ENCODE data around the gene DIRAS1.
"Not testable (repeated sequence)": the region's sequence is repeated elsewhere in the genome, so short reads cannot be mapped to it uniquely, and the experiment has no call there.

The DIRAS1 gene

DNA sequence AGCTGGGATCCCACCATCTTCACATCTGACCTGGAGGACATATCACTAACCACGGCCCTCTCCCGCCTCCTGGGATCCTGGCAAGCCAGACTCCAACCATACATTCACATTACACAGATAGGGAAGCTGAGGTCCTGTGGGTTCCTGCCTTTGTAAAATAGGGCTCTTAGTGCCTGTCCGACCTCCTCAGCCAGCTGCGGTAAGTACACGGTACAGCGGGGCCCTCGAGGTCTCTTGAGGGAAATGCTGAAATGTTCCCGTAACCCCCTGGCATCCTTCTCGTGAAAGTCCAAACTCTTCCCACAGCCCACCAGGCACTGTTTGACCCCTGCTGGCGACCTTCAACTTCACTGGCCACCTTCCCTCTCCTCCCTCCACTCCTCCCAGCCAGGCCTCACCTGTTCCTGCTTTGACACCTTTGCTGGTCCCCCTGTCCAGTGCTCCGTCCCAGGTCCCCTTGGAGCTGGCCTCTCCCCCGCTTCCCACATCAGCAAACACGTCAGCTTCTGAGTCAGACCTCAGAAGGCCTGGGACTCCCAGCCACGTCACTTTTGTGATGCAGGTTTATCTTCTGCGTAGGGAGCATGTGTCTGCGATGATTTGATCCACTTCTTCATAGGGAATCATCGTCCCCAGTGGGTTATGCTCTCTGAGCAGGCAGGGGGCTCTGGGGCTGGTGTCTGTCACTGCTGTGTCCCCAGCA is 9.8 kb downstream of the DIRAS1 start:
- peak; percentile 39 for DNase-seq

DNA sequence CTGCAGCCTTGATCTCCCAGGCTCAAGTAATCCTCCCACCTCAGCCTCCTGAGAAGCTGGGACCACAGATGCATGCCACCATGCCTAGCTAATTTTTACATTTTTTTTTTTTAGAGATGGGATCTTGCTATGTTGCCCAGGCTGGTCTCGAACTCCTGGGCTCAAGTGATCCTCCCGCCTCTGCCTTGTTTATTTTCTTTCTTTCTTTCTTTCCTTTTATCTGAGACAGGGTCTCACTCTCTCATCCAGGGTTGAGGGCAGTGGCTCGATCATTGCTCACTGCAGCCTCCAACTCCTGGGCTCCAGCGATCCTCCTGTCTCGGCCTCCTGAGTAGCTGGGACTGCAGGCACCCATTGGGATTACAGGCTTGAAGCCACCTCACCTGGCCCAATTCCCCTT is 14.9 kb downstream of the DIRAS1 start:
- DNase-seq, result no peak

DNA sequence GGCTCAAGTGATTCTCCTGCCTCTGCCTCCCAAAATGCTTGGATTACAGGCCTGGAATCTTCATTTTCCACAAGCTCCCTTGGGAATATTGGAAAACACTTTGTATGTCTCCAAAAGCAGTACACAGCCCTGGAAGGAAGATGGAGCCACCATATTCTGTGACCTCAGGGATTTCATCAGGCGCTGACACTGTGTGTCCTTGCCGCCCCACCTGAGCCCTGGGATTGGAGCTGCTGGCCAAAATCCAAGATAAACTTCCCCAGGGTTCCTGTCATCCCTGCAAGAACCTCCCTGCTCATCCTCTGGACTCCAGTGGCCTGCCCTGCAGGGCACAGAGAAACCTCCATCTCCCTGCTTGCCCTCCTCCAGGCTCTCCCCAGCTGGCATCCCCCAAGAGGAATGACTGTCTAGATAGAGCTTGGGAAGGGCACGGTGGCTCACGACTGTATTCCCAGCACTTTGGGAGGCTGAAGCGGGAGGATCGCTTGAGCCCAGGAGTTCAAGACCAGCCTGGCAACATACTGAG is 17.4 kb downstream of the DIRAS1 start:
- DNase-seq, result no peak

DNA sequence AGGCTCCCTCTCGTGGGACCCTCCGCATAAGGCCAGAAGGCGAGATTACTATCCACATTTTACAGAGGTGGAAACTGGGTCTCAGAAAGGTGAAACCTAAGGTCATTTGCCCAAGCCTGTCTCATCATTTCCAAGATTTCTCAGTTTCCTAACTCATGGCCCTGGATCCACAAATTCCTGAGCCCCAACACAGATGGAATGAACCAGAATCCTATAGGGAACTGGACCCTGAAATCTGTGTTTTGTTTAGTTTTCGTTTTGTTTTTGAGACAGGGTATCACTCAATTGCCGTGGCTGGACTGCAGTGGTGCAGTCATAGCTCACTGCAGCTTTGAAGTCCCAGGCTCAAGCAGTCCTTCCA is 18.1 kb downstream of the DIRAS1 start:
- no peak for DNase-seq

DNA sequence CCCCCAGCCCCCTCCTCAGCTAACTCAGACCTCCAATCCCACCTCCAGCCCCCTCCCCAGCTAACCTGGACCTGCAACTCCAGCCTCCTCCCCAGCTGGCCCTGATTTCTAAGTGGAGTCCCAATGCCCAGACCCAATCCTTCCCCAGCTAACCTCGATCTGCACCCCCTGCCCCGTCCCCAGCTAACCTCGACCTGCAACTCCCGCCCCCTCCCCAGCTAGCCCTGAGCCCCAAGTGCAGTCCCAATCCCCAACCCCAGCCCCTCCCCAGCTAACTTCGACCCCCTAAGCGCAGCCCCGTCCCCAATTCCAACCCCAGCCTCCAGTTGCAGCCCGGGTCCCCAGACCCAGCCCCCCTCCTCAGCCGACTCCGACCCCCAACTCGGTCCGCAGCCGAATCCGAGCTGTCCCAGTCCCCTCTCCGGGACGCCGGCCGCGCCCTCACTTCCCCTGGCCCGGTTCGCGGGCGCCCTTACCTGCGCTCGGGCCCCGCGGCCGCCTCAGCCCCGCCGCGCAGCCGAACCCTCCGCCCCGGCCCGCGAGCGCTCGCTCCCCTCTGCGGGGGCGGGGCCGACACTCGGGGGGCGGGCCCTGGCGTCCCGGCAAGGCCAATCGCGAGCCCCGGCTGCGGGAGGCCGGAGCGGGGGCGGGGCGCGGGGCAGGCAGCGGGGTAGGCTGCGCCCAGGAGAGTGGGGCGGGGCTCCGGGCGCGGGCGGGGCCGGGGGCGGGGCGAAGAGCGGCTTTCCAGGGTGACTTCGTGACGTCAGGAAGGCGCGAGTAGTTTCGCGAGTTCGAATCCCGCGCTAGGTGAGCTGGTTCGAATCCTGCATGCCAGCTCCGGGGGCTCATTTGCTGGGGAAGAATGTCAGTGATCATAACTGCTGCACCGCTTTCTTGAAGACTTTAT is 18.7 kb downstream of the DIRAS1 start, which contains the start of gene GNG7:
TSS of gene GNG7 (minus strand) at position 525 of the 907 bp plus-strand sequence. CDS start 182,006 bp downstream, outside the sequence.
- DNase-seq, result peak; percentile 87

DNA sequence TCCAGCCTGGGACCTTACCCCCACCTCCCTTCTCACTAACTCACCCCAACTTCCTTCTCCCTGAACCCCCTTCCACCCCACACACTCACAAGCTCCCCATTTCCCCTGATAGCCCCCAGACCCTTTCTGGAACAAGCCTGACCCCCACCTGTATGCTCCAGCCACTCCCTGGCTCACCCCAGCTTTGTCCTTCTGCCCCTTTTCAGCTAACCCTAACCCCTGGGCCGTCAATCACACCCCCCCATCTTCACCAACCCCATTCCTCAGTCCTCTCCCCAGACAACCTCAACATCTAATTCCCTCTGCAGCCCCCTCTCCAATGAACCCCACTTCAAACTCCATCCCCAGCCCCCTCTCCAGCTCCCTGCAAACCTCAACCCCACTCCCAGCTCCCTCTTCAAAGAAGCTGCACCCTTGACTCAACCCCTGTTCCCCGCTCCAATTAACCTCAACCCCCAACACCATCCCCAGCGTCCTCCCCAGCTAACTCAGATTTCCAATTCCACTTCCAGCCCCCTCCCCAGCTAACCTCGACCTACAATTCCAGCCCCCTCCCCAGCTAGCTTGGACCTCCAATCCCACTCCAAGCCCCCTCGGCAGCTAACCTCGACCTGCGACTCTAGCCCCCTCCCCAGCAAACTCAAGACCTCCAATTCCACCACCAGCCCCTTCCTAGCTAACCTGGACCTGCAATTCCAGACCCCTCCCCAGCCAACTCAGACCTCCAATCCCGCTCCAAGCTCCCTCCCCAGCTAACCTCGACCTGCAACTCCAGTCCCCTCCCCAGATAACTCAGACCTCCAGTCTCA is 19.6 kb downstream of the DIRAS1 start:
- DNase-seq, result no peak

DNA sequence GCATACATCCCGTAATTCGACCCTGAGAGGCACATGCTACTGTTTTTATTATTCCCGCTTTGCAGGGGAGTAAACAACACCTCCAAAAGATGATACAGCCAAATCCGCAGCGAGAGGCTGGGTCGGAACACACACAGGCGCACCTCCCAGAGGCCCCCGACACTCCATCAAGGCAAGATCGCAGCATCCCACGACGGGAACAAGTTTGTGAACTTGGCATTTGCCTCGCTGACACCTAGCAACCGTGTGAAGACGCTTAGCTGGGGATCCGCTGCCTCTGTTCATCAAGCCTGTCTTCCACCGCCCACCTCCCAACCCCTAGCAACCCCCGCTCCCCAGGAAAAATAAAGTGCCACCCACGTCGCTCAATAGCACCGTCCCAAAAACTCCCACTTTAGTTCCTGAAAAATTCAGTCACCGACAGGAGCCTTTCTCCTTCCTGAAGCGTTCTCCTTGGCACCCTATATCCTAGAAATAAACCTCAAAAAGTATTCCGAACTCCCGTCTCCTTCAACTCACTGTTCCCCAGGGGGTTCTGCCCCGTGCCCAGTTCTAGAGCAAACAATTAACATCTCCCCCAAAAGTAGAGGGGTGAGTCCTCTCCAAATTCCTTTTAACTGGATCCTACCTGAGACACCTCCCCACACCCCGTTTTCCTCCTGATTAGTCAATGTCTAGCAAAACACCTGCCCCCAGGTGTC is 20.4 kb downstream of the DIRAS1 start:
- no peak for DNase-seq

DNA sequence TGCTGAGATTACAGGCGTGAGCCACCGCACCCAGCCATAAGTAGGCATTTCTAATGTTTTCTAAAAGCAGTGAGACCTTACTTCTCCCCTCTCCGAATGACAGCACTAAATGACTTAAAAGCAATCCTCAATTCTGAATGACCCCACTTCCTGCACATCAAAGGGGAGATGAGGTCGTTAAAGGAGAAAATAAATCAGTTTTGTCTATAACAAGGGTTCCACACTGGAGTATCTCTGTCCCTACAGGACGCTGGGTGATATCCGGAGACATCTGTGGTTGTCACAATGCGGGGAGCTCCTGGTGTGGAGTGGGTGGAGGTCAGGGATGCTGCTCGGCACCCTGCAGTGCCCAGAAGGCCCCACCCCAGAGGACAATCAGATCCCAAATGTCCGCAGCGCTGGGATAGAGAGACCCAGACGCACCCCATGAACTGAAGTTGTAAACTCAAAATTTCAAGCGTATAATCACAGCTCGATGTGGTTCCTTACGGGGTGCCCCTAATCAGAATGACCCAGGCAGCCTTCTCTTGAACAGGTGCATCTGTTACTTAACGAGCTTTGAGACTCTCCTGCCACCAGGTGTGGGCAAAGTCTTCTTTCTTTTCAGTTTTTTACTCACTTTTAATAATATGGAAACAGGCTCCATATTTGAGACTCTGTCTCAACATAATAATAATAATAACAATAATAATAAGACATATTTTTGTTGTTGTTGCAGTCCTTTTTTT is 21.6 kb downstream of the DIRAS1 start:
- DNase-seq, result no peak

DNA sequence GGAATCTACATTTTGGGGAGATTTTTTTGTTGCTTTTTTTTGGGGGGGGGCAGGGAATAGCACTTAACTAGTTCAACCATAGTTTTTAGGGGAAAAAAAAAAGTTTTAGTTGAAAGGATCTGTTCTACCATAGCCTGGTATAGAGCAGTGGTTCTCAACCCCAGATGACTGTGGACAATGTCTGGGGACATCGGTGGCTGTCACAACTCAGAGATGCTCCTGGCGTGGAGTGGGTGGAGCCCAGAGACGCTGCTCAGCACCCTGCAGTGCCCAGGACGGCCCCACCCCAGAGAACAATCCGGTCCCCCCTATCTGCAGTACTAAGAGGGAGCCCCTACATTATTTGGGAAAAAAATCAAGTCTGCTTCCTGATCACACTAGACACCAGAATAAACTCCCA is 27.0 kb downstream of the DIRAS1 start:
- no peak for DNase-seq

DNA sequence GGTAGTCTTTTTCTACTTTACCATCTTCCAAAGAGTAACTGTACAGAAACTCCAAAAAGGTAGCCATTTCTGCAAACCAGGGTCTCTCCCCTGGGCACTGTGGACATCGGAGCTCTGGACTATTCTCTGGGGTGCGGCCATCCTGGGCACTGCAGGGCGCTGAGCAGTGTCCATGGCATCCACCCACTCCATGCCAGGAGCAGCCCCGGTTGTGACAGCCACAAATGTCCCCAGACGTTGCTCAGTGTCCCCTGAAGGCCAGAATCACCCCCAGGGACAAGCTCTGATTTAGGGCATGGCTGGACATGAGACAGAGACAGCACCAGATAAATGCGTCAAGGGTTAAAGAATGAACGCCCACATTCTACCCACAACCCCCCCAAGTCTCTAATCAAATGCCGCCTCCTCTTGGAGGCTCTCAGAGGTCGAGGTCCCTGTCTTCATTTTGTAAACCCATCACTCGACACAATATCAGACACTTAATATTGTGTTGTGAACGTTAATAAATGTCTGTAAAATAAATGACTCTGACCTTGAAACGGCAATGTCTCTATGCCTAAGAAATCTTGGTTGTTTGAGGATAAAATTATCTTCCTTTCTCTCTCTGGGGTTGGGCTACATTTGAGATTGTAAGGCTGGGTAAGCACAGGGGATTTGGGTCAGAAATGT is 27.5 kb downstream of the DIRAS1 start:
- DNase-seq, result no peak

DNA sequence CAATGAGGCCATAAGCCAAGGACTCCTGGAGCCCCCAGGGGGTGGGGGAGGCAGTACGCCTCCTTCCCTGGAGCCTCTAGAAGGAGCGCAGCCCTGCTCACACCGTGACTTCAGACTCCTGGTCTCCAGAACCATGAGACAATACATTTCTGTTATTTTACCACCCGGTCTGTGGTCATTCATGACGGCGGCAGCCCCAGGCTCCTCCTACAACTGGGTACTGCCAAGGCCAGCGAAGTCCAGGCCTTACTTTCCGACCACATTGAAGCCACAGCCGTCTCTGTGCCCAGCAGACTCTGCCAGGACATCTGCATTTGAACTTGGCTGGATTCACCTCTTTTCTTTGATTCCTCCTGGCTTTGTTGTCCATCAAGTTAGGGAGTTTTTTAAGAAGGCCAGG is 29.2 kb downstream of the DIRAS1 start:
- no peak for DNase-seq

DNA sequence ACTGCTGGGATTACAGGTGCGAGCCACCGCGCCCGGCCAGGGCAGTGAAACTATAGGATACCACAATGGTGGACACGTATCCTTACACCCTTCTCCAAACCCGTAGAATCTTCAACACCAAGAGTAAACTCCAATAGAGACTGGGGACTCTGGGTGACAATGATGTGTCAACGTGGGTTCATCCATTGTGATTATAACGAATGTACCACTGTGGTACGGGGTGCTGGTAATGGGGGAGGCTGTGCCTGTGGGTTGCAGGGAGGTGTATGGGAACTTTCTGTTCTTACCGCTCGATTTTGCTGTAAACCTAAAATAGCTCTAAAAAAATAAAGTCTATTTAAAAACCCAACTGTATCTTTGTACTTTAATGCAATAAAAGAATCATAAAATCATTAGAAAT is 30.3 kb downstream of the DIRAS1 start:
- no peak for DNase-seq

DNA sequence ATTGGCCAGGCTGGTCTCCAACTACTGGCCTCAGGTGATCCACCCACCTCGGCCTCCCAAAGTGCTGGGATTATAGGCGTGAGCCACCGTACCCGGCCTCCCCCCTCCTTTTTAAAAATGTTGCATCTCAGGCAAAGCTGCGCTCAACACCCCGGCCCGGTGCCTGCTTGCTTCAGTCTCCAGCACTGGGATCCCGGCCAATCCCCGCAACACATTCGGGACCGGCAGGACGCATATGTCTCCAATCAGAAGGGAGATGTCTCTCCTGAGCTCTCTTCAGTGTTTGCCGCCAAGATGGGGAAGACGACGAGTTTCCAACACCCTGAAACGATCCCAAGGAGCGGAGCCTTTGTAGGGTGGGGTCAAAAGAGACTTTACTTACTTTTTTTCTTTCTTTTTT is 34.8 kb downstream of the DIRAS1 start:
- no peak for DNase-seq

DNA sequence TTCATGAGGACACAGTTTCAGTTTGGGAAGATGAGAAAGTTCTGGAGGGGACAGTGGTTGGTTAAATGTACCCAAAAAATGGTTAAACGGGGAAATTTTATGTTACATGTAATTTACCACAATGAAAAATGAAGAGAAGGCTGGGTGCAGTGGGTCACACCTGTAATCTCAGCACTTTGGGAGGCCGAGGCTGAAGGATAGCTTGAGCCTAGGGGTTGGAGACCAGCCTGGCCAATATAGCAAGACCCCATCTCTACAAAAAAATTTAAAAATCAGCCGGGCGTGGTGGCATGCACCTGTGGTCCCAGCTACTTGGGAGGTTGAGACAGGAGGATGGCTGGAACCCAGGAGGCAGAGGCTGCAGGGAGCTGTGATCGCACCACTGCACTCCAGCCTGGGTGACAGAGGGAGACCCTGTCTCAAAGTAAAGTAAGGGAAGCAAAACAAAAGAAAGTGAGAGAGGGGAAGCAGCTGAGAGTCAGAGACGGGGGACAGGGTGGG is 35.9 kb downstream of the DIRAS1 start:
- DNase-seq, result no peak

DNA sequence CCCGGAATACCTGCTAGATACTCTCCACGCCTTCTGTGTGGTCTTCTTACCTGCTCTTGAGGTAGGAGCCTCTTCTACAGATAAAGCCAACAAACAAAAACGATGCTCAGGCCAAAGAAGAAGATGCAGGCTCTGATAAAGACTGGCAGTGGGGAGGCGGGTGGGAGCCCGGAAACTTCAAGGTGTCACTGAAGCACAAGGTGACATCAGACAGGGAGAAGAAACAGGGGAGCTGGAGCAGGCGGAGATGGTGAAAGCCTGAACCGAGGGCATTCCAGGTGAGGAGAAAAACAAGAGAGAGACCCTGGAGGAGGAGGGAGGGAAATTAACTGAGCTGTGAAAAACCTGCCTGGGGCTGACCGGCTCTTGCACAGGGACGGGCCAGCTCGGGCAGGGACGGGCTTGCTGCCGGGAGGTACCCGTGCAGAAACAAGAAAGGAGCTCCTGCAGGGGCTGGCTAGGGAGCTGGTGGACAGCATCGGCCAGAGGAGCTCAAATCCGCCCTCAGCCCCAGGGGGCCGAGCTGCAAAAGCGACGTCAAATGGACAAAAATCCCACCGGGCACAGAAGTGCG is 37.7 kb downstream of the DIRAS1 start:
- DNase-seq, result no peak

DNA sequence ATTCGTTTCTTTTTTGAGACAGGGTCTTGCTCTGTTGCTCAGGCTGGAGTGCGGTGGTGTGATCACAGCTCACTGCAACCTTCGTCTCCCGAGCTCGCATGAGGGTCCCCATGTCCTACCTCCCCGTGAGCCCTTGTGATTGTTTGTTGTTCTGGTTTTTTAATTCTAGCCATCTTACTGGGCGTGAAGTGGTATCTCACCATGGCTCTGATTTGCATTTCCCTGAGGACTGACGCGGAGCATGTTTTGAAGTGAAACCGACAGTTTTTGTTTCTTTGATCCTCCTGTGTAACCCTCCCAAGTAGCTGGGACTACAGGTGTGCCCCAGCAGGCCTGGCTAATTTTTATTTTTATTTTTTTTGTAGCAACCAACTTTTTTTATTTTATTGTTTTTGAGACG is 40.4 kb downstream of the DIRAS1 start:
- DNase-seq, result no peak

DNA sequence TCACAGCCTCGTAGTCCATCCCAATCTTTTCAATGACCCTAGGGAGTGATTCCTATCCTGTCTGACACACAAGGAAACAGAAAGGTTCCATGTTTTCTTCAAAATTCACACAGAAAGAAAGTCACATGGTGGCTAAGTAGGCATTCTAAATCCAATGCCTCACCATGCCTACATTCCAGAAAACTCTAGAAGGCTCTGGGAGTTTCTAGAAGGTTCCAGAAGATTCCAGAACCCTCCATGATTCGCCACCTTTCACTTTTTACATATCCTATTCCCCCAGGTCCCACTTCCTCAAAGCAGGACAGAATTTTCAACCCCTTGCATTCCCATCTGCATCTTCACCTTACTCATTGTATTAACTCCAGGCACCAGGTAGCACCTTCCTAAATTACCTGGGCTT is 41.7 kb downstream of the DIRAS1 start:
- DNase-seq, result no peak

DNA sequence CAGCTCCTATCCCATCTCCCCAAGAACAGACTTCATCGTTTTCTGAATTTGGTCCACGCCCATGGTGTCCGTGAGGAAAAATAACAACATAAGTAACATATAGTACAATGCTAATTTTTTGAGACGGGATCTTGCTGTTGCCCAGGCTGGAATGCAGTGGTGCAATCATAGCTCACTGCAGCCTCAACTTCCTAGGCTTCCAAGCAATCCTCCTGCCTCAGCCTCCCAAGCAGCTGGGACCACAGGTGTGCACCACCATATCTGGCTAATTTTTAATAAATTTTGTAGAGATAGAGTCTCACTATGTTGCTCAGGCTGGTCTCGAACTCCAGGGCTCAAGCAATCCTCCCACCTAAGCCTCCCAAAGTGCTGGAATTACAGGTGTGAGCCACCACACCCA is 42.2 kb downstream of the DIRAS1 start:
- not testable (repeated sequence) for DNase-seq

DNA sequence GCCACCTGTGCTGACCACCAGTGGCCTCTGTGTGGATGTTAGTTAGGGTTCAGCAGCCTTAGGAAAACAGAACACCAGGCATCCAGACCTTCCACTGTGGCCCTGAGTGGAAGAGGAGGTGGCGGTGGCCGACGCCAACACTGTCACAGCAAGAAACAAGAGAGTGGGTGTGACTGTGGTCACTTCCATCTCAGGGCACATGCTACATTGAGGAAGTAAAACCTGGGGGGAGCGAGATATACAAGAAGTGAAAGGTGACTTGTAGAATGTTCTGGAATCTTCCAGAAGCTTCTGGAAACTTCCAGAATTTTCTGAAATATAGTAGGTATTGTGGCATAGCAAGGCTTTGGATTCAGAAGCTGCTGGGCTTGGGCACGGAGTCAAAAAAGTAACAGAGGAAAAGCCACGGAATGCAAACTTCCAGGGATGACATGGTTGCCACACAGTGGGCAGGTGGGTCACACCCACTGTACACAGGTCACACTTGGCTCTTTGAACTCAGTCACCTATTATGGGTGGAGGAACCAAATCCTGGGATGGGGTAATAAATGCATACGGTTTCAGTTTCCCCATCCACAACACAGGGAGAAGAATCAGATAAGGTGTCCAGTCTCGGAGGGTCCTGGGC is 43.0 kb downstream of the DIRAS1 start:
- no peak for DNase-seq

DNA sequence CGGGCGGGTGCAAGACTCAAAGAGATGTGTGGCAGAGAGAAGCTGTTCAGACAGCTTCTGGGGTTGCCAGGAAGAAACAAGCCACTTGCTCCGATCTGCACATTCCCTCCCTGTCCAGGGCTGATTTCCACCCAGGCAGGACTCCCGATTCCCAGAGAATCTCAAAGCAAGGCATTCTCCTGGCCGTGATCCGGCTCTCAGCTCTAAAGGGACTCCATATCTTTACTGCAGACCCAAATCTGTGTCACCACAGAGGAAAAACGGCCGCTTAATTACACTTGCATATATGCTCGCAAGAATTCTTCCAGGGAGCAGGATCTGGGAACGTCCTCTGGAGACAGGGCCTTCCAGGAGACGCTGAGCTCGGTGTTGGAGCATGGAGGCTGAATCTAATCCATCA is 44.3 kb downstream of the DIRAS1 start:
- no peak for DNase-seq

Data from fibroblast of skin of scalp (primary cell).